ENCODE measurements around the gene PAFAH1B2.

GRCh38 chr11:117154468-117154867, 10.4 kb downstream of the PAFAH1B2 start:
- TF ChIP-seq CTCF (IDR thresholded peaks at IDR 0.05): no peak
- TF ChIP-seq POLR2A (IDR thresholded peaks at IDR 0.05): no peak
